Esophagus squamous epithelium (tissue), 4 donors: ENCODE data around the gene PDE2A.

Experiments
- CTCF ChIP-seq, 6 experiments: fragments of 450-650 bp in 4 of 6; fragments of 200-600 bp in 2 of 6; sonication (generic) in 2 of 6; IDR thresholded peaks; one replicate each; pipeline ENCODE4 v1.5.1; 2016 to 2019; ENCODE audit warnings: antibody characterized with exemption in 6 of 6, mild to moderate bottlenecking in 4 of 6, moderate library complexity in 4 of 6
- POLR2A ChIP-seq, 4 donors: fragments of 450-650 bp; IDR thresholded peaks; one replicate each; pipeline ENCODE4 v1.6.1; 2017; ENCODE audit warnings: antibody characterized with exemption in 4 of 4, mild to moderate bottlenecking in 4 of 4, moderate library complexity in 3 of 4

- no peak for TF ChIP-seq CTCF (IDR thresholded peaks at IDR 0.05)
- no peak for TF ChIP-seq POLR2A (IDR thresholded peaks at IDR 0.05)
Observed at GRCh38 chr11:72583177-72583553, 91.1 kb downstream of the PDE2A start.
